Astrocyte of the spinal cord (primary cell): ENCODE results near the gene KCNG2.

Source experiments
- DNase-seq: peaks from one replicate; pipeline ENCODE4 v3.0.0; 2011; ENCODE audit warnings: low read depth, low spot score
- H3K4me3 ChIP-seq: 2 replicates; pipeline ENCODE4 v1.5.1; 2011; ENCODE audit warnings: low read depth, mild to moderate bottlenecking, low read length, moderate library complexity
- CTCF ChIP-seq: IDR thresholded peaks from 2 replicates; pipeline ENCODE4 v1.5.1; 2012; ENCODE audit warnings: low read depth, mild to moderate bottlenecking, low read length, inconsistent platforms
- in situ Hi-C: cut with HindIII; loops from 2 replicates; pipeline ENCODE4 v1.10.0; 2017; ENCODE audit warnings: low sequenced_read_pairs

Gene KCNG2

DNA sequence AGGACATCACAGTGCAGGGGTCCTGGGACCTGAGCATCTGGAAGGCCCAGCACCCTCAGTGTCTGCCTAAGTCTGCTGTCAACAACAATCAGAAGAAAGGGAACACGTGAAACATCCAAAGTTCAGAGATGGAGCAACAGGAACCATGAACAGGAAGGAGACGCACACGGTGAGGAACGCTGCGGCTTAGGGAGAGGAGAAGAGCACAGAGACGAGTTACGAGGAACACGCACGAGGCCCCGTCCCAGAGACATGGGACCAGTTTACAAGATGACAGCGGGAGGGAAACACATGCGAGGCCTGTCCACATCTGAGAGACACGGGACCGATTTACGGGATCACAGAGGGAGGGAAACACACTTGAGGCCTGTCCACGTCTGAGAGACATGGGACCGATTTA, 2.9 kb upstream of the KCNG2 start:
- no peak overlapping the region for H3K4me3 ChIP-seq
- DNase-seq, result no peak
- TF ChIP-seq CTCF, result no peak
- in situ Hi-C loops, result no loop called here

DNA sequence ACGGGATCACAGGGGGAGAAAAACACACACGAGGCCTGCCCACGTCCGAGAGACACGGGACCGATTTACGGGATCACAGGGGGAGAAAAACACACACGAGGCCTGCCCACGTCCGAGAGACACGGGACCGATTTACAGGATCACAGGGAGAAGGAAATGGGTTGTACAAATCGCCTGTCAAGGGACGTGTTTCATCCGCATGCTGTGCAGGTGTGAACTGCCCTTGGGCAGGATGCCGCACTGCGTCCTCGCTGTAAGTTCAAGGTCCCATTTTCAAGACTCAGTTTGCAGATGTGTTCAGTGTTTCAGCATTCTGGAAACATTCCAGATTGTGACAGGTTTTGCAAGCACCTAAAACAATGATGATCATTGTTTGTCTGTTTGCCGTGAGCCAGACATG, 2.3 kb upstream of the KCNG2 start:
- no peak overlapping the region for H3K4me3 ChIP-seq
- no peak for TF ChIP-seq CTCF
- no peak for DNase-seq
- in situ Hi-C loops, result no loop called here

- TF ChIP-seq CTCF, result no peak
- in situ Hi-C loops, result no loop called here
- no peak for DNase-seq
- H3K4me3 ChIP-seq, result no peak overlapping the region
Observed at GRCh38 chr18:79796016-79796415, 1.7 kb upstream of the KCNG2 start.

- in situ Hi-C loops, result no loop called here
- no peak overlapping the region for H3K4me3 ChIP-seq
- TF ChIP-seq CTCF, result no peak
- no peak for DNase-seq
Observed at GRCh38 chr18:79796531-79797405, 970 bp upstream of the KCNG2 start.

DNA sequence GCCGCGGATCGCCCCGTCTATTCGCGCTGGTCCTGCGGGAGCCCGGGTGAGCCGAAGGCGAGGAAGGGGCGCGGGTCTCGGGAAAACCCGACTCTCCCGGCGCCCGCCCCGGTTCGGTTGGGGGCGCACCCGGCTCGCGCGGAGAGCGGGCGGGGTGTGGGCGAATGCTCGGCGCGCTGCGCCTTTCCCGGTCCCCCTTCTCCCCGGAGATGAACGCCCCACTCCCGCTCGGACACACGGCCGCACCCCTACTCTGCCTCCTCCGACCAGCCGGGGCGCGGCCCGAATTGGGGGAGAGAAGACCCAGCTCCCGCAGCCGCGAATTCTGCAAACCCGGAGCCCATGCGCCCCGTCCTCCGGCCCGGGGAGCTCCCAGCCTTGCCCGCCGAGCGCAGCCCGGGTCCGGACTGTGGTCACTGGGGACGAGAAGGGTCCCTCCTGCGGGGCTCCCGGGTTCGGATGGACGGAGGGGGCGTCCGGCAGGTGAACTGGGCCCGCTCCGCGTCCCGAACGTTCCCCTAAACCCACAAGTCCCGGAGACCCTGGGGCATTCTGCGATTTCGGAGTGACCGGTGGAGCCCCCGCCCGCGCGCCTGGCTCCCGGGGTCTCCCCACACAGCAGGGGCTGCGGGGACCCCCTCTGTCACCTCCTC, 734 bp downstream of the KCNG2 start:
- TF ChIP-seq CTCF, result no peak
- H3K4me3 ChIP-seq, result no peak overlapping the region
- no peak for DNase-seq
- in situ Hi-C loops, result no loop called here

DNA sequence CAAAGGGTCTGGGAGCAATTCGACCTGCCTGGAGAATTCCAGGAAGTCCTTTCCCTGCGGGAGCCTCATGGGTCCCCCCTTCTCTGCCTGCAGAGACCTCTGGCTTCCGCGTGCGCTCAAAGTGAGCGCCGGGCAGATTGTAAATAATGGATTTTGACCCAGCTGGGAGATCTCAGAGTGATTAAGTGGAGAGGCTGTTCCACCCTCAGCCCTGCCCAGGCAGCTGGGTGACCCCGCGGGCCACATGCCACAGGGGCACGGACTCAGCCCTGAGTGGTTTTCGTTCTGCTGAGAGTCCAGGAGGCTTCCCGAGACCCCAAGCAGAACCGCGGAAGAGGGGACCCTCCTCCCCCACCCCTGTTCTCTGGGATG, 1.2 kb downstream of the KCNG2 start:
- no peak for TF ChIP-seq CTCF
- no peak overlapping the region for H3K4me3 ChIP-seq
- in situ Hi-C loops, result no loop called here
- no peak for DNase-seq
